Kidney tubule cell (primary cell): ENCODE data around the gene NGF.

Experiments used
- DNase-seq: peaks from one replicate; pipeline ENCODE4 v3.0.0-alpha.2; 2018; ENCODE audit warnings: low spot score

The NGF gene

DNA sequence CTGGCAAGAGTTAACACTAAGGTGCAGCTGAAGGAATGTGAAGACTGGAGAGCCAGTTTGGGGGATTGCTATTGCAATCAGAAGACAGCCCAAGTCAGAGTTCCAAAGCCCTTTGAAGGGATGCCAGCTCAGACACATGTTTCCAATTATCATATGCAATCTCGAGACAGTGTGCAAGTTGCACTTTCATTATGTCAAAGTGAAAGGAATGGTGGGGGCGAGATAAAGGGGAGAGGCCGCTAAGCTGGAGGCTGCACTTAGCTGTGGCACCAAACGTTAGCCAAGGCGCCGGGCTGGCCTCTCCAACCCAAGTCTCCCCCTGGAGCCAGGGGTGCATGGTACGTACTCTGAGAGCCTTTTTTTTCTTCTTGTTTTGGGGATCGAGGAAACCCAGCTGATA is 58.0 kb downstream of the NGF start:
- no peak for DNase-seq

DNA sequence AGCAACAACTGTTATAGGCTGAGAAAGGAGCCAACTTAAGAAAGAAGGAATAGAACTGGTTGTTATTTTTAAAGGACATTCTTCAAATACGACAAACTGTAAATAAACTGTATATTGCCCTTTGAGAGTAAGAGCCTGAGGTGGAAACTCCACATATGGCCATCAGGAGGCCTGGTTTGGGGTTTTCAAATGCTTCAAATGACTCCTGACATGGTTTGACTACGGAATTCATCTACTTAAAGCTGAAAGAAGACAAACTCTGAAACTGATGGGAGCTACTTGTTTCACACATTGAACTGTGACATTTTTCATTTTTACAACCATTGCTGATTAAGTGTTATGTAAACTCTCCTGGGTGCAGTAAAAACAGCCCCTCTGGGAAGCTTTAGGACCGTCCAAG is 59.8 kb downstream of the NGF start:
- no peak for DNase-seq

DNA sequence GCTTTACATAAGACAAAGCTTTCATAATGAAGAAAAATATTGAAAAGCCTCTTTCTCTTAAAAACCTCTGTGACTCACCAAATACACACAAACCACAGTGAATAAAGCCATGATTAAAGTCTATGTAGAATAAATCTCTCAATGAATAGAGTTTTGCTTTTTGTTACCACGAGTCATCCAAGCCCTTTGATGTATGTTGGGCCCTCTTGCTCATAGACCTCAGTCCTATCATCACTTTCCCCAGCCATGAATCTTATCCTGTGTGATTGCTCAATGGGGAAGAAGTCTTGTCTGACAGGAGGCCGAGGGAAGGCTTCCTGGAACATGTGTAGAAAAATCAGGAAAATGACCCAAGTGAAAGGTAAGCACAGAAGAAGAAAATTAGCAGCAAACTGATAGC is 60.8 kb downstream of the NGF start:
- DNase-seq = peak; percentile 76

DNA sequence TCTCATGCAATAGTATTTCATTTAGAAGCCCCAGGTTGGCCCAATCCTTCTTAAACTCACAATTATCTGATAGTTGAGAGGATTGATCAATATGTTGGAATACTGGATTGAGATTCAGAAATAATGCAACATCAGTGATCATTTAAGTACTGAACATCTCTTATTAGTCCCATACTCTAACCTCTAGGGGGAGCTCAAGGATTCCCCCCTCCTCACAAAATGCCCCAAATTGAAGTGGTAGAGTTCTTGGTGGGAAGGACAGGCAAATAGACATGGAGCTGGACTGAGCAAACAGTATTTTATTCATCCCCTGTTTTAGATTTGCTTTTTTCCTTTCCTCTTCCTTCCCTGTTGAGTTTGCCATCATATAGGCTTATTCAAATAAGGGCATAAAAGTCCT is 62.8 kb downstream of the NGF start:
- DNase-seq = peak; percentile 26

DNA sequence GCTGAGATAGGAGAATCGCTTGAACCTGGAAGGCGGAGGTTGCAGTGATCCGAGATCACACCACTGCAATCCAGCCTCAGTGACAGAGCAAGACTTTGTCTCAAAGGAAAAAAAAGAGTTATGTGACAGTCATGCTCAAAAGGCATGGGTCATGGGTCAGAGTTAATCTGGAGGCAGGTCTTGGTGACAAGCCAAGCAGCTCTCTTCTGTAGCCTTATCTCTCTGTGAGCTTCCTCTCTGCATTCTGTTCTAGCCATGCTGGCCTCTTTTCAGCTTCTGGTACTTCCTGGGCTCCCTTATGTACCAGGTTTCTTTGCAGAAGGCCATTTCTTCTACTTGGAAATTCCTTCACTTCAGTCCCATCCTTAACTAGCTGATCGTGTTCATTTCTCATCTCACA is 63.6 kb downstream of the NGF start:
- no peak for DNase-seq

DNA sequence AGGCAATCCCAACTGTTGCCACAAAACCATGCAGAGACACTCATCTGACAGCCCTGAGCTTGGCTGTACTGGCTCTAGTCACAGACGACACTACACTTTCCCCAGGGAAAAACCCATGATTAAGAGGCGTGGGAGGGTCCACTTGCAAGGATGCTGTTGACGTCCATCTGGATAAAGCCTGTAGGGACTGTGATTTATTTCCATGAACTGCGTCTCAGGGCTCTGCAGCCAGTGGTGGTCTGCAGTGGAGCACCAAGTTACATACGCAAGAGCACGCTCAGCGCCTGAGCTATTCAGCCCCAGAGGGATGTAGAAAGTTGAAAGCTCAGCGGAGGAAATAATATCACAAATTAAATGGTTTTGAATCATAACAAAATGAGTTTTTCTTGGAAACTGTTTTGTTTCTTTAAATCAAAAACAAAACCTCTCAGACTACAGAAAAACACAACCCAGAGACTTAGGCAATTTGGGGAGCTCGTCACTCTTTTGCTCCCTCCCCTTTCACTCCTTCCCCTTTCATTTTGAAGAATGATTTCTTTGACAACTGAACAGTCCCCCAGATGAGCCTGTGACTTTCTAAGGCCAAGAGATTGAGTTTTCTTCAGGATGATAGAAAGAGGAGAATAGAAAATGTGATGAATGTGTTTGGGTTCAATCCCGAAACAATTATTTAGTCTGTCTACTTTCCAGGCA is 71.2 kb downstream of the NGF start:
- DNase-seq = peak; percentile 25

DNA sequence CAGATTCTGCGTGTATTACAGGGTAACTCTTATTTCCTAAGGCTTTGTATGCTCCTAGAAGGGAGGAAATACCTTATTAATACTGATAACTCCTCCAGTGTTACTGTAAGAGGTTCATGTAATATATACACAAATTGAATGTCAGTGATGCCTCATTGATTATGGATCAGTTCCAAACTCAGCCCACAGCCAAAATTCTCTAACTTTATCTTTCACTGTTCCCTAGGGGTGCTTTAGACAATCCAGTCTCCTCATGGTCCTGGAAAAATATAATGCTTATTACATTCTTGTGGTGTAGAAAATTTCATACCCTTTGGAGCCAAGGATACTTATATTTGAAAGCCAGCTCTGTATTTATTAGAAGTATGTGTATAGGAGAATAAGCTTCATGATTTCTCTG is 73.0 kb downstream of the NGF start:
- DNase-seq = no peak

DNA sequence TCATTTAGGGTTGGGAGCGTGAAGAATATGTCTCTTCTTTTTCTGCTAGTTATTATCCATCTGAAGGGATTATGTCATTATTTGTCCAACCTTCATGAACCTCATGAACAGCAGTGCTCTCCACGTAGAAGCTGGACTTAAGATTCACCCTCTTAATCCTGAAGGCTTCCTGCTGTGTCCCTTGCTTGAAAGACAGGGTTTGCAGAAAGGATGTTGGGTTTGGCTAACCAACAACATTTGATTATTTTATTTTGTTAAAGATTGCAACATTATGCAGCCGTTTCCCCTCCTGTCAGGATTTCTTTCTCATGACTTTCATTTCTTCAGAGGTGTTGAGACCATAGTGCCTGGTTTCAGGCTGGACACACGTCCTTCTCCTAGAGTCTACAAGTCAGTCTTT is 75.2 kb downstream of the NGF start:
- DNase-seq = no peak

DNA sequence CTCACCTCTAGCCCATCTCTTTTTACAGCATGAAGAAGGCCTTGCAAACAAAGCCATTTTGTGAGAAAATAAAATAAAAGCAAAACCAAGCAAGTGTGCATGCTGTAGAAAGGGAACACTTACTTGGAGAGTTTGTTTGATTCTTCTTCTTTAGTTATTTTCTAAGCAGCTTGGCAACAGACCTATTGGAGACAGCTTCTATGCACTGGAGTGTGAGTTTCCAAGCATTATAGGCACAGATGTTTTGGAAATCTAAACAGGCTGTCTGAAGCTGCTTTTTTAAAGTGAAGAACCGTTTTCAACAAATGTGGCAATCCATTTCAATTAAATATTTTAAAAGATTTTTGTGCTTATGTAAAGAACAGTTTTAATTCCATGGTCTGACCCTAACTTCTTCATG is 76.6 kb downstream of the NGF start:
- no peak for DNase-seq

DNA sequence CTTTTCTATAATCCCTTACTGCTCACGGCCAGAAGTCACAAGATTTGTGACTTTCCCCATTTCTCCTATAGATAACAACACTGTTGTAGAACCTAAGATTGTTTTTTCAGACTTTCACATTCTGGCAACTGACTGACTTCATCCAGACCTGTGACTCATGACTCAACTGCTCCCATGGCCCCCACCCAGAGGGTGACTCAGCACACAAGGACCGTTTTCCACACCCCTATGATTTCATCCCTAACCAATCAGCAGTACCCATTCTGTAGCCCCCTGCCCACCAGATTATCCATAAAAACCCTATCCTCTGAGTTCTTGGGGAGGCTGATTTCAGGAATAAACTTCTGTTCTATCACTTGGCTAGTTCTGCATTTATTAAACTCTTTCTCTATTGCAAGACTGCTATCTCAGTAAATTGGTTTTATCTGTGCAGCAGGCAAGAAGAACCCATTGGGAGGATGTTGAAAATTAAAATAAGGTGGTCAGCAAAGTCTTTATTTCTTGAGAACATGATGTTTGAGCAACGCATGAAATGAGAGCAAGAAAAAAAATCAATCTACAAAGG is 79.7 kb downstream of the NGF start:
- DNase-seq = peak; percentile 70

DNA sequence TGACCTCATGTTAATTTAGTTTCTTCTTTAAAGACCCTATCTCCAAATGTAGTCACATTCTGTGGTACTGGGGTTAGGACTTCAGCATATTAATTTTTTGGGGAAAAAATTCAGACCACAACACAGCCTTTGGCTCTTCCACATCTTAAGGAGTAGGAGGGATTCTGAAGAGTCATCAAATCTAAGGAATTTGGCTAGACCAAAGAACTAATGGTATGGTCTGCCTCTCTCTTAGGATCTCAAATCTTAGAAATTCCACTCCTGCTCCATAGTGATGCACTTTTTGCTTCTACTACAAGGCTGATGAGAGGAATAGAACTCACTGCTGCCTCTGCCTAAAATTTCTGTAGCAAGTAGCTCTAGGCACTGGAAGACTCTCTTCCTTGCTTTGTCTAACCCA is 80.5 kb downstream of the NGF start:
- DNase-seq = no peak

DNA sequence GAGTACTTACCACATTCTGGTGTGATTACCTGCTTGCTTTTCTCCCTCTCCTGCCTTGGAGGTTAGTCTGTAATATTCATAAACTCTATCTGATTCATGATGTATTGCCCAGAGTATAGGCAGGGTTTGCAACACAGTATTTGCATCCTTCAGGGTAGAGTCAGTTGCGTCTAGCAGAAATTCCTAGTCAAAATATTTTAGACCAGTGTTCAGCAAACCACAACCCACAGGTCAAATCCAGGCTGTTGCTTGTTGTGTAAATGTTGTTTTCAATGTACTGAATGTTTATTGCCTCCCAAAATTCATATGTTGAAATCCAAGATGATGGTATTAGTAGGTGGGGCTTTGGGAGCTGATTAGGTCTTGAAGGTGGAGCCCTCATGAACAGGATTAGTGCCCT is 82.9 kb downstream of the NGF start:
- DNase-seq = no peak

DNA sequence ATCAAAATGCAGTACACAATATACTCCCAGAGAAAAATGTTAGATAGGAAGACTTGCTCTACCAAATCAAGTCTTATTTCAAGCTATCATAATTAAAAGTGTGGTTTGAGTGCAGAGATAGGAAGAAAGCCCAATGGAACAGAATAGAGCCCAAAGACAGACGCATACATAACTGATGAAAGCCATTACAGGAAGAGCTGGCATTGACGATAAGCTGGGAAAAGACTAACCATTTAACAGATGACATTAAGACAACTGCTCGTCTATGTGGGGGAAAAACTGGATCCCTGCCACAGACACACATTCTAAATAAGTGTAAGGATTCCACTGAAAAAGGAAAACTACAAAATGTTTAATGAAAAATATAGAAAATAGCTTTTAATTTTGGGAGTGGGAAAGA is 85.5 kb downstream of the NGF start:
- no peak for DNase-seq

DNA sequence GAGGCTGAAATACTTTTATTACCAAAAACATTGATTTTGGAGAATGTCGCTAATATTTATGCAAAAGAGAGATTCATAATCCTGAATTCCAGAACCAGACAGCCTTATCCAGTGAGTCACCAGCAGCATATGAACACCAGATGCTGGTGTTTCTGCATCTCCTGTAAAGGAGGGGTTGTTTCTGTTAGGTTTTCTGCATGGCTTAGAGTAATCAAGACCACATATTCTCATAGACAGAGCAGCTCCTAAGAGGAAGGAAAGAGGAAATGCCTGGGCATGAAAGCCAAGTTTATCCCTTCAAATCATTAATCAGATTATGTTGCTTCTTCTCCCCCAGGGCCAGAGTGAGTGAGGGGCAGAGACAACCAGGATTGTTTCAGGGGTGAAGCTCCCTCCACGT is 86.2 kb downstream of the NGF start:
- DNase-seq = peak; percentile 85

DNA sequence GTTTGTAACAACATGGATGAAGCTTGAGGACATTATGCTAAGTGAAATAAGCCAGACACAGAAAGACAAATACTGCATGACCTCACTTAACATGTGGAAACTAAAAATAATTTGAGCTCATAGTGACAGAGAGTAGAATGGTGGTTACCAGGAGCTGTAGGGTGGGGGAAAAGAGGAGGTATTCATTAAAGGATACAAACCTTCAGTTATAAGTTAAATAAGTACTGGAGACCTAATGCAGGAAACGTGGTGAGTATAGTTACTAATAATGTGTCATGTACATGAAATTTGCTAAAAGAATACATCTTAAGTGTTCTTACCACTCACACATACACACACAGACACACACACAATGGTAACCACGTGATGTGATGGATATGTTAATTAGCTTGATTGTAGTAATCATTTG is 86.7 kb downstream of the NGF start:
- peak; percentile 69 for DNase-seq

DNA sequence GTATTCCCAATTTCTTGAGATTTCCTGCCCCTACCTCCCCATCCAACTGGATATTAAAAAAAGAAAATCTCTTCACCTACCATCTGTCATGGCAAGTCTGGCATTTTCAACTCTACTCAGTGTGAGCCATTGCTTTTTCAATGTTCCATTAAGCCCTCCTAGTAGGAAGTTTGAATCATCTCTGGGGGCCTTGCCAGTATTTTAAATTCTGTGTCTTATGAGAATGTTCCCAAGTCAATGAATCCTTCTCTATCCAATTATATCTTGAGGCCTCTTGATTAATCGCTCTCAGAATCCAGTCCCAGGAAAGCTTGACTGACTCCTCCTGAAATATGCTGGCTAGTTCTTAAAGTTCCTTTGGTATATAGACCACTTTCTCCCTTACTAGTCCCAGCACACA is 91.5 kb downstream of the NGF start:
- DNase-seq = no peak

DNA sequence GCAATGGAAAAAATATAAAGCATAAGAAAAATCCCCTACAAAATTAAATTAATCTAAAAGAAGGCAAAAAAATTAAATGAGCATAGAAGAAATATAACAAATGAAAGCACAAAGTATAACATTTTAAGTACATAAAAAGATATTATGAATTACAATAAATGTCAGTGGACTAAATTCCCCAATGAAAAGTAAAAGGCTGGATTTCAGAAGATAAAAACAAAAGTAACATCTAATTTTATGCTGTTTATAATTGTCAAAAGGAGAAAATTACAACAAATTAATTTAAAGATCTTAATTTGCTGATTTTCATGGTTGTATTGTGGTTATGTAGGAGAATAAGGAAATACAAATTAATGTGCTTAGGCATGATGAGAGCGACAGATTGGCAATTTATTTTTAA is 92.8 kb downstream of the NGF start:
- DNase-seq = no peak

DNA sequence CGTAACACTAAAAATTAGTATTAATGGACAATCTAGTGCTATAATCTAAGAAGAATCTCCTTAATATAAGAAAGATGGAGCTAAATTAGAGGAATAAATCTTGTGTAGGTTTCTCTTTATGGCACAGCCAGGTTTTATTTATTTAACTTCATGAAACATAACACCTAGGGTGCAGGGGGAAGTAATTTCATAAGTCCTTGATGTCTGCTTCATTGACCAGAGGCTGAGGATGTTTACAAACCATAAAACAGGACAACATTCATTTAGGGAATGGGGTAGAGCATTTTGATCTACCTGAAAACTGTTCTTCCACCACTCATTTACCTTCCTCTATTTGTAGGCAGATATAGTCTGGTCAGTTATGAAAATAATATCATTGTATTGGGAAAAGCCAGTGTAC is 95.5 kb downstream of the NGF start:
- no peak for DNase-seq

DNA sequence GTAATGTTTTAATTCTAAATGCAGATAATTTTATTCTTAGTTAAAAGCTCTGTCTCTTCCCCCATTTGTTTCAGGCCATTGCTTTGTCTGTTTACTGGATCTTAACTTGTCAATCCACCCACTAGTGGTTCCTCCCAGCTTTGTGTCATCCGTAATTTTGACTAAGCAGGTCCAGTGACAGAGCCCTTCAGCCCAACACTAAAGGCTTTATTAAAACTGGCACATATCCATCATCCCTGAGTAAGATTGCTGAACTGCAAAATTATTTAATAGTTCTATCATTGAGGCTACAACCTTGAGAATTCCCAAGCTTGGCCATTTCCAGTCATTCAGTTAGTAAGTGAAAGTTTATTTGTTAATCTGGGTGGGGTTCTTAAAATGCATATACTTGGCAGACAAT is 96.7 kb downstream of the NGF start:
- no peak for DNase-seq

DNA sequence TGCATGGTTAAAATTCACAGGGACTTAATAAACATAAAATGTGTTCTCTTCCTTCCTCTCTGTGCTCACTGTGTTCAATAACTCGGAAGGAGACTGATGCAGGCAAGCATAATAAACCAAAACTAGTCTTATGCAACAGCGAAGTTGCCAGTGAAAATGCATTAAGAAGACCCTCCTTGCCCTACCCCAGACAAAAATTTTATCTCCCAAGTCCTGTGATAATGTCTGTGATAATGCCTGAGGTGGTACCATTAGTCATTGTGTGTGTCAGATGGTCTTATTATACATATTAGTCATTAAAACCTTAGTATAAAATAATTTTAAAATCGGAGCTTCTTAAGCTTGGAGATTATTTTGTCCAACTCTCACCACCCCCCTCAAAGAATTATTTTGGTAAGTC is 97.8 kb downstream of the NGF start:
- DNase-seq = no peak

DNA sequence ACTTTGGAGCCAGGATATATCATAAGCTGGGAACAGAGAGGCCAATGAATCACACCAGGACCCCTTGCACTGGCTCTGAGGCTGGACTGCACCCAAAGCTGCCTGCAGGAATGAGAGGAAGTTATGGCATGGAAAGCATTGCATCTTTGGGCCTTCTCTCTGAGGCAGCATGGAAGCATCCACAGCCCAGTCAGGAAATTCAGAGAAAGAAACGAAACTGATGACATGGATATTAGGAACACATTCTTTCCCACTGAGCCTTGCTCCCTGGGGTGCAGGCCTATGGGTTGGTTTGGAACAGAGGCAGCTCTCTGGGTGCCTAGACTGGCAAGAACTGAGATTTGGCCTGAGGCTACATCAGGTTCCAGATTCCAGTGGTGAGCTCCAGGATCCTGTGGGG is 98.6 kb downstream of the NGF start:
- DNase-seq = peak; percentile 13

DNA sequence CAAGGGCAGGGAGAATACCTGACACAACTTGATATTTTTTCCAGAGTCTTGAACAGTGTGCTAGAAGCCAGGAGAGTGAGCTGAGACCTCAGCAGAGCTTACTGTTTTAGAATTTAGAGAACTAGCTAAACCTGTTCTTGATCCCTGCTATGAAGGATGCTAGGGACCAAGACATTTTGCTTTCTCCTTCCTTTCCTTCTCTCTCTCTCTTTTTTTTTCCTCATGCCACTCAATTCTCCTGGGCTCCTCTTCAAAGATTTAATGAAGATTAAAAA is 99.0 kb downstream of the NGF start:
- no peak for DNase-seq

DNA sequence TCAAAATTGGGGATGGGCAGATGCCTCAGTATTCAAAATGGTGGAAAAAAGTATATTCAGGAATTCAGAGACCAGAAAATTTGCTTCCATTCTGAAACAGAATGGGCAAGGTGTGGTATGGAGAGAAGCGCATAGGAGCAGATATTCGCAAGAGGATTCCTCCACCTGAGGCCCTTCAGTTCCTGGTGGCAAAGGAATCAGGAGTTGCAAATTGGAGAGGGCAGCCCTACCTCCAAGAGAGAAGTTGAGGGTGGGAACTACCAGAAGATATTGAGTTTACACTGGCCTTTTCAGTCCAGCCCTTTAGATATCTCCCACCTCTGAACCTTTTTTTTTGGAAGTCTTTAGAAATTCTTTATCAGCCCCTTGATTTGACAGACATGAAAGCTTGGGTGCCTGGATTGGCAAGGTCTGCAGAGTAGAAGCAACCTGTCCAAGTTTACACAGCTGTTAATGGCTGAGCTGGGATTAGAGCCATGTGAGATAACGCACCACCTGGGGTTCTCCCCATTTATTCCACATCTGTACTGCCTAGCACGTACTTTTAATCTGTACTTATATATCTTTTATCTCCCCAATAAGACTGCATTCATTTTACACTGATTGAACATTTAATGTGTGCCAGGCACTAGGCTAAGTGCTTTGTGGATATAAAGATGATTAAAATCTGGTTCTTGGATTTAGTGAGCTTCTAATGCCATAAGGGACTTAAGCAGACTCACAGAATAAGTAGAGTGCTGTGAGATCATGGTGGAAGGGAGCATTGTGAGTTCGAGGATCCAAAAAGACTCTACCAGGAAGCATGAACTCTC is 99.5 kb downstream of the NGF start:
- DNase-seq = no peak

DNA sequence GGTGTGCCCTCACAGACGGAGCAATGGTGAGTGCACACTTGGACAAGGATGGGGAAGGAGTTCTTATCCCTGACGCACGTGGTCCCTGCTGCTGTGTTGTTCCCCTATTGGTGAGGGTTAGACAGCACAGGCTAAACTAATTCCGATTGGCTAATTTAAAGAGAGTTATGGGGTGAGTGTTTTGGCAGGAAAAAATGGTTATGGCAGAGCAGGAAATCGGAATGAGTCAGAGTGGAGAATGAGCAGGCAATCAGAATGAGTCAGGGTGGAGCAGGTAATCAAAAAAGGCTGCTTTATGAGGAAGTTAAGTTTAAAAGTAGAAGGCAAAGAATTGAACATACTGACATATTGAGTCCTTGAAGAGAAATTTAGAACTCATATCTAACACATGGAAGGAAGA is 100.5 kb downstream of the NGF start:
- peak; percentile 53 for DNase-seq
